SU-DHL-6 (cell line): ENCODE measurements around the gene TADA2B.

Source experiments
- CTCF ChIP-seq: fragments of 200-600 bp; sonication (generic); IDR thresholded peaks from one replicate; pipeline ENCODE4 v1.5.1; 2017; ENCODE audit warnings: antibody characterized with exemption, mild to moderate bottlenecking, low read length, moderate library complexity; ENCODE audit not compliant: insufficient read depth, poor library complexity, severe bottlenecking
- EZH2phosphoT487 ChIP-seq: fragments of 200-600 bp; sonication (generic), shearing (Covaris generic); conservative IDR thresholded peaks from 2 replicates; pipeline ENCODE4 v1.6.1; 2018; ENCODE audit warnings: mild to moderate bottlenecking, antibody characterized with exemption, low read length, moderate library complexity, mixed read lengths

GRCh38 chr4:7031558-7032449, 11.4 kb upstream of the TADA2B start:
- TF ChIP-seq CTCF = no peak
- no peak for TF ChIP-seq EZH2phosphoT487
